HepG2 (cell line): Measurements from ENCODE around the gene C19orf73.
"Not testable (repeated sequence)": the region's sequence is repeated elsewhere in the genome, so short reads cannot be mapped to it uniquely, and the experiment has no call there.

Experiments used
- ETV6 ChIP-seq: sonication (generic); formaldehyde crosslinking; conservative IDR thresholded peaks from 2 replicates; pipeline ENCODE4 v1.4.0; 2020; ENCODE audit warnings: missing genetic modification reagents
- GLI4 ChIP-seq: sonication (generic); formaldehyde crosslinking; IDR thresholded peaks from 2 replicates; pipeline ENCODE4 v1.5.1; 2020; ENCODE audit warnings: missing genetic modification reagents, mild to moderate bottlenecking, moderate library complexity, borderline replicate concordance
- HDAC2 ChIP-seq: sonication (generic); formaldehyde crosslinking; IDR thresholded peaks from 2 replicates; pipeline ENCODE4 v1.4.0; 2020; ENCODE audit warnings: missing genetic modification reagents
- PRMT3 ChIP-seq: sonication (generic); formaldehyde crosslinking; IDR thresholded peaks from 2 replicates; pipeline ENCODE4 v1.8.1; 2022; ENCODE audit warnings: low read depth, mild to moderate bottlenecking, moderate library complexity, missing genetic modification reagents, borderline replicate concordance
- RFX5 ChIP-seq: IDR thresholded peaks from 2 replicates; pipeline ENCODE4 v1.6.1; 2011; ENCODE audit warnings: low read depth, low read length, improper control_type of control experiment
- SIN3A ChIP-seq: IDR thresholded peaks from 2 replicates; pipeline ENCODE4 v1.6.1; 2011; ENCODE audit warnings: low read depth, mild to moderate bottlenecking, control low read depth, low read length, borderline replicate concordance
- SNRNP70 ChIP-seq: fragments of 200-400 bp; formaldehyde crosslinking; IDR thresholded peaks from 2 replicates; pipeline ENCODE4 v1.6.1; 2017; ENCODE audit warnings: mild to moderate bottlenecking, low read depth, low read length, moderate library complexity
- ZBTB7A ChIP-seq: sonication (generic); formaldehyde crosslinking; IDR thresholded peaks from 2 replicates; pipeline ENCODE4 v1.8.0; 2022; ENCODE audit warnings: mild to moderate bottlenecking, missing genetic modification reagents
- ZNF335 ChIP-seq: sonication (generic); formaldehyde crosslinking; IDR thresholded peaks from 2 replicates; pipeline ENCODE4 v1.4.0; 2020; ENCODE audit warnings: missing genetic modification reagents
- TF ChIP-seq, protein P1 (sequence below): conservative IDR thresholded peaks from 2 replicates; pipeline ENCODE4 v1.6.1; 2018; ENCODE audit warnings: missing genetic modification reagents
- TF ChIP-seq, protein P2 (sequence below): sonication (generic); formaldehyde crosslinking; IDR thresholded peaks from 2 replicates; pipeline ENCODE4 v1.4.0; 2020; ENCODE audit warnings: missing genetic modification reagents
- TF ChIP-seq, protein P3 (sequence below): IDR thresholded peaks from 2 replicates; pipeline ENCODE4 v1.6.1; 2016
- TF ChIP-seq, protein P4 (sequence below): IDR thresholded peaks from 2 replicates; pipeline ENCODE4 v1.6.1; 2012; ENCODE audit warnings: inconsistent platforms

DNA sequence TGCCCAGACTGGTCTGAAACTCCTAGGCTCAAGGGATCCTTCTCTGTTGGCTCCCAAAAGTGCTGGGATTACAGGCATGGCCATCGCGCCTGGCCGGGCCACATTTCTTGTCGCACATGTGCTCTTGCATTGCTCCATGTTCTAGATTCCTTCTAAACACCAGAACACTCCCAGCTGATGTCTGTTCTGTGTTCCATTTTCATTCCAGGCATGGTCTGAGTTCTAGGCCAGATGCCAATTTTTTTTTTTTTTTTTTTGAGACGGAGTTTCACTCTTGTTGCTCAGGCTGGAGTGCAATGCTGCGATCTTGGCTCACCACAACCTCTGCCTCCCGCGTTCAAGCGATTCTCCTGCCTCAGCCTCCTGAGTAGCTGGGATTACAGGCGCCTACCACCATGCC is 2.9 kb upstream of the C19orf73 start:
- TF ChIP-seq ETV6 (CRISPR knock-in tag); HDAC2 (CRISPR knock-in tag); GLI4 (CRISPR knock-in tag); SNRNP70; ZBTB7A (CRISPR knock-in tag); RFX5; PRMT3 (CRISPR knock-in tag); SIN3A; ZNF335 (CRISPR knock-in tag): not testable (repeated sequence)
- TF ChIP-seq, protein P1, sequence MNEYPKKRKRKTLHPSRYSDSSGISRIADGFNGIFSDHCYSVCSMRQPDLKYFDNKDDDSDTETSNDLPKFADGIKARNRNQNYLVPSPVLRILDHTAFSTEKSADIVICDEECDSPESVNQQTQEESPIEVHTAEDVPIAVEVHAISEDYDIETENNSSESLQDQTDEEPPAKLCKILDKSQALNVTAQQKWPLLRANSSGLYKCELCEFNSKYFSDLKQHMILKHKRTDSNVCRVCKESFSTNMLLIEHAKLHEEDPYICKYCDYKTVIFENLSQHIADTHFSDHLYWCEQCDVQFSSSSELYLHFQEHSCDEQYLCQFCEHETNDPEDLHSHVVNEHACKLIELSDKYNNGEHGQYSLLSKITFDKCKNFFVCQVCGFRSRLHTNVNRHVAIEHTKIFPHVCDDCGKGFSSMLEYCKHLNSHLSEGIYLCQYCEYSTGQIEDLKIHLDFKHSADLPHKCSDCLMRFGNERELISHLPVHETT (CRISPR knock-in tag): not testable (repeated sequence)
- TF ChIP-seq, protein P2, sequence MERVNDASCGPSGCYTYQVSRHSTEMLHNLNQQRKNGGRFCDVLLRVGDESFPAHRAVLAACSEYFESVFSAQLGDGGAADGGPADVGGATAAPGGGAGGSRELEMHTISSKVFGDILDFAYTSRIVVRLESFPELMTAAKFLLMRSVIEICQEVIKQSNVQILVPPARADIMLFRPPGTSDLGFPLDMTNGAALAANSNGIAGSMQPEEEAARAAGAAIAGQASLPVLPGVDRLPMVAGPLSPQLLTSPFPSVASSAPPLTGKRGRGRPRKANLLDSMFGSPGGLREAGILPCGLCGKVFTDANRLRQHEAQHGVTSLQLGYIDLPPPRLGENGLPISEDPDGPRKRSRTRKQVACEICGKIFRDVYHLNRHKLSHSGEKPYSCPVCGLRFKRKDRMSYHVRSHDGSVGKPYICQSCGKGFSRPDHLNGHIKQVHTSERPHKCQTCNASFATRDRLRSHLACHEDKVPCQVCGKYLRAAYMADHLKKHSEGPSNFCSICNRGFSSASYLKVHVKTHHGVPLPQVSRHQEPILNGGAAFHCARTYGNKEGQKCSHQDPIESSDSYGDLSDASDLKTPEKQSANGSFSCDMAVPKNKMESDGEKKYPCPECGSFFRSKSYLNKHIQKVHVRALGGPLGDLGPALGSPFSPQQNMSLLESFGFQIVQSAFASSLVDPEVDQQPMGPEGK (CRISPR knock-in tag): not testable (repeated sequence)
- TF ChIP-seq, protein P3, sequence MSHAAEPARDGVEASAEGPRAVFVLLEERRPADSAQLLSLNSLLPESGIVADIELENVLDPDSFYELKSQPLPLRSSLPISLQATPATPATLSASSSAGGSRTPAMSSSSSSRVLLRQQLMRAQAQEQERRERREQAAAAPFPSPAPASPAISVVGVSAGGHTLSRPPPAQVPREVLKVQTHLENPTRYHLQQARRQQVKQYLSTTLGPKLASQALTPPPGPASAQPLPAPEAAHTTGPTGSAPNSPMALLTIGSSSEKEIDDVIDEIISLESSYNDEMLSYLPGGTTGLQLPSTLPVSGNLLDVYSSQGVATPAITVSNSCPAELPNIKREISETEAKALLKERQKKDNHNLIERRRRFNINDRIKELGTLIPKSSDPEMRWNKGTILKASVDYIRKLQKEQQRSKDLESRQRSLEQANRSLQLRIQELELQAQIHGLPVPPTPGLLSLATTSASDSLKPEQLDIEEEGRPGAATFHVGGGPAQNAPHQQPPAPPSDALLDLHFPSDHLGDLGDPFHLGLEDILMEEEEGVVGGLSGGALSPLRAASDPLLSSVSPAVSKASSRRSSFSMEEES: not testable (repeated sequence)
- TF ChIP-seq, protein P4, sequence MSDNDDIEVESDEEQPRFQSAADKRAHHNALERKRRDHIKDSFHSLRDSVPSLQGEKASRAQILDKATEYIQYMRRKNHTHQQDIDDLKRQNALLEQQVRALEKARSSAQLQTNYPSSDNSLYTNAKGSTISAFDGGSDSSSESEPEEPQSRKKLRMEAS: not testable (repeated sequence)
